ENCODE results near the gene STK38. TPM values are rescaled to one million over a fixed set of nuclear protein-coding genes. Genes with fewer than 3 reads are reported as not detected.

The STK38 gene
- total and polyA plus RNA-seq, 2 donors (not counting 1 experiment from before 2014, with no cell fraction given), result 26.1 to 67.4 TPM

- Histone ChIP-seq H3K9ac (ENCODE audit: low read length) (no peak overlapping the region), H3K4me1 (ENCODE audit: control insufficient read depth in 2 of 2, insufficient read depth in 2 of 2, low read length in 2 of 2) (peaks cover 24 to 26% of the 10 kb centered on the region in 2 donors), H3K27me3 (replicated peaks in 1 of 4; ENCODE audit: control extremely low read depth in 1 of 4, control insufficient read depth in 3 of 4, insufficient read depth in 4 of 4, low read length in 3 of 4) (no peaks in the 10 kb centered on the region), H3K9me3 (ENCODE audit: control extremely low read depth in 1 of 3, control insufficient read depth in 2 of 3, insufficient read depth in 1 of 3, low read length in 2 of 3) (peaks cover 0 to 4% (median 0%) of the 10 kb centered on the region in 3 donors), H3K79me2 (ENCODE audit: control insufficient read depth, insufficient read depth, low read length) (peaks cover 74% of the 10 kb centered on the region), H3K27ac (ENCODE audit: low read length in 2 of 2) (peak overlapping the region in 1 of 2 donors; percentile 33), H3K36me3 (replicated peaks in 1 of 2; ENCODE audit: control extremely low read depth in 1 of 2, control insufficient read depth in 1 of 2, extremely low read depth in 1 of 2, insufficient read depth in 2 of 2, low read length in 1 of 2) (no peaks in the 10 kb centered on the region), H4K20me1 (ENCODE audit: control insufficient read depth, insufficient read depth, low read length, poor library complexity, severe bottlenecking) (peaks cover 18% of the 10 kb centered on the region), H3K4me3 (ENCODE audit: control extremely low read depth in 1 of 5, extremely low read depth in 1 of 5, insufficient read depth in 1 of 5, low read depth in 2 of 5, low read length in 4 of 5) (no peak overlapping the region), H3K4me2 (replicated peaks; ENCODE audit: low read depth, low read length, poor library complexity, severe bottlenecking) (no peak overlapping the region), H2AFZ (ENCODE audit: insufficient read depth, low read depth, low read length, poor library complexity, severe bottlenecking) (no peak overlapping the region)
- intact Hi-C loops (cut with micrococcal nuclease), result no loop called here
- Mint-ChIP-seq H3K27me3 (no peaks in the 10 kb centered on the region), H3K4me1 (peaks cover 41% of the 10 kb centered on the region), H3K4me3 (peak overlapping the region; percentile 52), H3K9me3 (ENCODE audit: insufficient read depth) (no peaks in the 10 kb centered on the region), H3K27ac (peak overlapping the region; percentile 64)
- ATAC-seq (ENCODE audit: low read depth) (no peak), DNase-seq (no peak)
- POLR2A ChIA-PET, result interaction anchor here (0.6 kb wide), 1 partner anchor 286 kb away, joined by 5 read pairs; no protein-coding TSS in a partner anchor
- CTCF ChIA-PET, result interaction anchor here (1.3 to 1.8 kb wide), 2 partner anchors 16 to 313 kb away, joined by 3 to 4 read pairs; no protein-coding TSS in a partner anchor
- no peak for TF ChIP-seq EZH2 (IDR thresholded peaks at IDR 0.05; ENCODE audit: borderline replicate concordance, insufficient read depth, low read depth, low read length, poor library complexity, severe bottlenecking)
- TF ChIP-seq CTCF (IDR thresholded peaks at IDR 0.05), result no peak
Measured at GRCh38 chr6:36445621-36446020, 101.7 kb downstream of the STK38 start.

GRCh38 chr6:36444470-36444869 is 102.8 kb downstream of the STK38 start:
- H3K4me1 ChIP-seq (ENCODE audit: control insufficient read depth in 2 of 2, insufficient read depth in 2 of 2, low read length in 2 of 2), result peaks cover 24 to 26% of the 10 kb centered on the region in 2 donors
- CTCF ChIA-PET, result interaction anchor here (1.8 kb wide), 1 partner anchor 14 kb away, joined by 4 read pairs; no protein-coding TSS in a partner anchor

More at GRCh38 chr6:36444470-36444869, 102.8 kb downstream of the STK38 start:
- H3K4me2 ChIP-seq (replicated peaks; ENCODE audit: low read depth, low read length, poor library complexity, severe bottlenecking), result peak overlapping the region; percentile 76
- TF ChIP-seq CTCF (IDR thresholded peaks at IDR 0.05) (no peak), EZH2 (IDR thresholded peaks at IDR 0.05; ENCODE audit: borderline replicate concordance, insufficient read depth, low read depth, low read length, poor library complexity, severe bottlenecking) (no peak)
- H3K4me3 Mint-ChIP-seq, result peak overlapping the region; percentile 98
- POLR2A ChIA-PET, result interaction anchor here (0.6 kb wide), 1 partner anchor 64 kb away, joined by 9 read pairs; no protein-coding TSS in a partner anchor
- WGBS (ENCODE audit: insufficient coverage), result no CpG with 5 or more reads among the region's 3 CpGs
- H3K27me3 ChIP-seq (replicated peaks in 1 of 4; ENCODE audit: control extremely low read depth in 1 of 4, control insufficient read depth in 3 of 4, insufficient read depth in 4 of 4, low read length in 3 of 4), result no peaks in the 10 kb centered on the region
- H3K9me3 Mint-ChIP-seq (ENCODE audit: insufficient read depth), result no peaks in the 10 kb centered on the region
- no peak for DNase-seq
- H3K36me3 ChIP-seq (replicated peaks in 1 of 2; ENCODE audit: control extremely low read depth in 1 of 2, control insufficient read depth in 1 of 2, extremely low read depth in 1 of 2, insufficient read depth in 2 of 2, low read length in 1 of 2), result no peaks in the 10 kb centered on the region
- H3K27me3 Mint-ChIP-seq, result no peaks in the 10 kb centered on the region
- peak overlapping the region; percentile 97 for H2AFZ ChIP-seq (ENCODE audit: insufficient read depth, low read depth, low read length, poor library complexity, severe bottlenecking)
- peaks cover 18% of the 10 kb centered on the region for H4K20me1 ChIP-seq (ENCODE audit: control insufficient read depth, insufficient read depth, low read length, poor library complexity, severe bottlenecking)
- H3K27ac ChIP-seq (ENCODE audit: low read length in 2 of 2), result peak overlapping the region in 1 of 2 donors; percentile 91
- intact Hi-C loops (cut with micrococcal nuclease), result loop anchor here (5.0 kb wide), 1 partner anchor 233 kb away; the partner anchor contains the start of gene CDKN1A
- peak overlapping the region; percentile 34 for H3K27ac Mint-ChIP-seq
- peaks cover 35% of the 10 kb centered on the region for H3K4me1 Mint-ChIP-seq
- peaks cover 71% of the 10 kb centered on the region for H3K79me2 ChIP-seq (ENCODE audit: control insufficient read depth, insufficient read depth, low read length)
- peaks cover 0 to 4% (median 0%) of the 10 kb centered on the region in 3 donors for H3K9me3 ChIP-seq (ENCODE audit: control extremely low read depth in 1 of 3, control insufficient read depth in 2 of 3, insufficient read depth in 1 of 3, low read length in 2 of 3)
- no peak for ATAC-seq (ENCODE audit: low read depth)
- peak overlapping the region in 2 of 5 experiments; percentile 84 to 89 for H3K4me3 ChIP-seq (ENCODE audit: control extremely low read depth in 1 of 5, extremely low read depth in 1 of 5, insufficient read depth in 1 of 5, low read depth in 2 of 5, low read length in 4 of 5)
- H3K9ac ChIP-seq (ENCODE audit: low read length), result peak overlapping the region; percentile 88

Data from B cell (primary cell).